HepG2 (cell line): ENCODE results near the gene RIPK1. TPM values are rescaled to one million over a fixed set of nuclear protein-coding genes. Genes with fewer than 3 reads are reported as not detected.

Source experiments
- ARNT2 ChIP-seq: sonication (generic); formaldehyde crosslinking; IDR thresholded peaks from 2 replicates; pipeline ENCODE4 v1.8.0; 2022; ENCODE audit warnings: mild to moderate bottlenecking, low read depth, missing genetic modification reagents, moderate library complexity
- DNMT1 ChIP-seq: sonication (generic); formaldehyde crosslinking; IDR thresholded peaks from 2 replicates; pipeline ENCODE4 v1.5.1; 2020; ENCODE audit warnings: mild to moderate bottlenecking, missing genetic modification reagents
- FOXJ3 ChIP-seq: sonication (generic); formaldehyde crosslinking; IDR thresholded peaks from 2 replicates; pipeline ENCODE4 v1.4.0; 2020; ENCODE audit warnings: missing genetic modification reagents, mild to moderate bottlenecking, borderline replicate concordance
- FOXO1 ChIP-seq: sonication (generic); formaldehyde crosslinking; IDR thresholded peaks from 2 replicates; pipeline ENCODE4 v1.4.0; 2020; ENCODE audit warnings: missing genetic modification reagents
- GRHL1 ChIP-seq: sonication (generic); formaldehyde crosslinking; conservative IDR thresholded peaks from 2 replicates; pipeline ENCODE4 v1.8.0; 2022; ENCODE audit warnings: missing genetic modification reagents
- KLF6 ChIP-seq: IDR thresholded peaks from 2 replicates; pipeline ENCODE4 v1.8.0; 2016; ENCODE audit warnings: missing biosample characterization, missing genetic modification reagents
- NR2F6 ChIP-seq, 2 experiments: IDR thresholded peaks; 2 replicates each; pipeline ENCODE4 v1.6.1; 2016; ENCODE audit warnings: antibody characterized with exemption in 1 of 2, mild to moderate bottlenecking in 1 of 2
- REPIN1 ChIP-seq: sonication (generic); formaldehyde crosslinking; IDR thresholded peaks from 2 replicates; pipeline ENCODE4 v1.8.0; 2022; ENCODE audit warnings: missing genetic modification reagents, low read depth, mild to moderate bottlenecking, borderline replicate concordance
- SP1 ChIP-seq, 2 experiments: fragments of 450-650 bp in 1 of 2; sonication (generic) in 1 of 2; formaldehyde crosslinking in 1 of 2; IDR thresholded peaks; 2 replicates each; pipeline versions ENCODE4 v1.4.0 to v1.6.1; 2016 to 2020; ENCODE audit warnings: missing genetic modification reagents in 1 of 2
- SP5 ChIP-seq: IDR thresholded peaks from 2 replicates; pipeline ENCODE4 v1.6.1; 2016; ENCODE audit warnings: low read depth, borderline replicate concordance
- TARDBP ChIP-seq: sonication (generic); formaldehyde crosslinking; IDR thresholded peaks from 2 replicates; pipeline ENCODE4 v1.8.0; 2022; ENCODE audit warnings: mild to moderate bottlenecking, missing genetic modification reagents
- ZEB1 ChIP-seq: IDR thresholded peaks from 2 replicates; pipeline ENCODE4 v1.6.1; 2012; ENCODE audit warnings: mild to moderate bottlenecking, low read depth, inconsistent platforms; ENCODE audit not compliant: insufficient replicate concordance
- ZHX2 ChIP-seq, 2 experiments: sonication (generic) in 1 of 2; formaldehyde crosslinking in 1 of 2; IDR thresholded peaks; 2 replicates each; pipeline versions ENCODE4 v1.6.1 to v1.9.0; 2014 to 2022; ENCODE audit warnings: antibody characterized with exemption in 1 of 2, borderline replicate concordance in 1 of 2, inconsistent platforms in 1 of 2, low read depth in 1 of 2, missing genetic modification reagents in 1 of 2
- ZNF350 ChIP-seq: sonication (generic); formaldehyde crosslinking; IDR thresholded peaks from 2 replicates; pipeline ENCODE4 v1.4.0; 2020; ENCODE audit warnings: mild to moderate bottlenecking, low read depth, missing genetic modification reagents, borderline replicate concordance
- ZNF431 ChIP-seq: sonication (generic); formaldehyde crosslinking; IDR thresholded peaks from 2 replicates; pipeline ENCODE4 v1.9.0; 2022; ENCODE audit warnings: missing genetic modification reagents, low read depth, mild to moderate bottlenecking, borderline replicate concordance
- ZNF678 ChIP-seq: sonication (generic); formaldehyde crosslinking; IDR thresholded peaks from 2 replicates; pipeline ENCODE4 v1.4.0; 2020; ENCODE audit warnings: mild to moderate bottlenecking, missing genetic modification reagents
- polyA plus RNA-seq, 8 experiments: library from polyadenylated mRNA; depleted of rRNA in 3 of 8; stranded (reverse) in 7 of 8; unstranded in 1 of 8; fragments of >200 nt; fragmentation: Illumina TruSeq in 4 of 8; extraction: Trizol in 4 of 8; gene quantifications; 2 replicates each; pipeline versions ENCODE4 v1.2.1 to v1.2.3, GENCODE V29; 2011 to 2016; ENCODE audit warnings: low read depth in 4 of 8, missing spikeins in 1 of 8, mixed read lengths in 1 of 8; ENCODE audit not compliant: insufficient read depth in 1 of 8
- total RNA-seq, 5 experiments: library from RNA; depleted of rRNA; stranded (reverse); fragments of >200 nt; fragmentation: Illumina TruSeq; extraction: Trizol; gene quantifications; 2 replicates each; pipeline ENCODE4 v1.2.3, GENCODE V29; 2016; ENCODE audit warnings: low read depth in 1 of 5
- TF ChIP-seq, protein P1 (sequence below): sonication (generic); formaldehyde crosslinking; IDR thresholded peaks from 2 replicates; pipeline ENCODE4 v1.5.0; 2020; ENCODE audit warnings: missing genetic modification reagents

RIPK1 gene
- total and polyA plus RNA-seq, 2 of the 13 experiments (the other 11 are each of a cell fraction or from before 2014, with no cell fraction given): 9.0 to 10.3 TPM

GRCh38 chr6:3053231-3053508 lies 15.1 kb upstream of the RIPK1 start (continued):
- peak; percentile 64; the same call in 1 of the 2 replicates for TF ChIP-seq FOXJ3 (CRISPR knock-in tag)
- TF ChIP-seq SP1 (IDR thresholded peaks at IDR 0.05): no peak
- TF ChIP-seq SP1 (CRISPR knock-in tag; IDR thresholded peaks at IDR 0.05): no peak
- TF ChIP-seq KLF6 (CRISPR knock-in tag): no peak
- TF ChIP-seq, protein P1, sequence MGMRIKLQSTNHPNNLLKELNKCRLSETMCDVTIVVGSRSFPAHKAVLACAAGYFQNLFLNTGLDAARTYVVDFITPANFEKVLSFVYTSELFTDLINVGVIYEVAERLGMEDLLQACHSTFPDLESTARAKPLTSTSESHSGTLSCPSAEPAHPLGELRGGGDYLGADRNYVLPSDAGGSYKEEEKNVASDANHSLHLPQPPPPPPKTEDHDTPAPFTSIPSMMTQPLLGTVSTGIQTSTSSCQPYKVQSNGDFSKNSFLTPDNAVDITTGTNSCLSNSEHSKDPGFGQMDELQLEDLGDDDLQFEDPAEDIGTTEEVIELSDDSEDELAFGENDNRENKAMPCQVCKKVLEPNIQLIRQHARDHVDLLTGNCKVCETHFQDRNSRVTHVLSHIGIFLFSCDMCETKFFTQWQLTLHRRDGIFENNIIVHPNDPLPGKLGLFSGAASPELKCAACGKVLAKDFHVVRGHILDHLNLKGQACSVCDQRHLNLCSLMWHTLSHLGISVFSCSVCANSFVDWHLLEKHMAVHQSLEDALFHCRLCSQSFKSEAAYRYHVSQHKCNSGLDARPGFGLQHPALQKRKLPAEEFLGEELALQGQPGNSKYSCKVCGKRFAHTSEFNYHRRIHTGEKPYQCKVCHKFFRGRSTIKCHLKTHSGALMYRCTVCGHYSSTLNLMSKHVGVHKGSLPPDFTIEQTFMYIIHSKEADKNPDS (CRISPR knock-in tag): peak; percentile 94; the same call in 1 of the 2 replicates
- no peak for TF ChIP-seq ZNF678
- peak; percentile 8; the same call in 1 of the 2 replicates for TF ChIP-seq ZNF431
- TF ChIP-seq ZNF350 (CRISPR knock-in tag): 0 out of 2 replicates have a peak, but pooled peaks have one; percentile 8
- TF ChIP-seq FOXO1 (CRISPR knock-in tag): no peak
- TF ChIP-seq ARNT2 (CRISPR knock-in tag): no peak
- no peak for TF ChIP-seq SP5 (CRISPR knock-in tag)
- TF ChIP-seq GRHL1: no peak
- TF ChIP-seq TARDBP (CRISPR knock-in tag): 0 out of 2 replicates have a peak, but pooled peaks have one; percentile 1
- 0 out of 2 replicates have a peak, but pooled peaks have one; percentile 5 for TF ChIP-seq ZHX2 (IDR thresholded peaks at IDR 0.05; ENCODE audit: low read depth)
- TF ChIP-seq ZHX2 (CRISPR knock-in tag; IDR thresholded peaks at IDR 0.05; ENCODE audit: borderline replicate concordance): no peak
- TF ChIP-seq NR2F6 (IDR thresholded peaks at IDR 0.05): no peak
- TF ChIP-seq NR2F6 (CRISPR knock-in tag; IDR thresholded peaks at IDR 0.05): no peak
- TF ChIP-seq REPIN1 (CRISPR knock-in tag): no peak; the same call in 1 of the 2 replicates
- TF ChIP-seq DNMT1 (CRISPR knock-in tag): no peak
- TF ChIP-seq ZEB1: no peak
